OCI-M1 (cell line): Measurements from ENCODE around the gene LRRC4C.
A peak's percentile ranks its signal among the peaks of the same experiment; 100 is the strongest.

ENCODE experiments used
- DNase-seq: peaks from one replicate; lab custom pipeline; 2025; lab: John Stamatoyannopoulos, UW

Gene LRRC4C

DNA sequence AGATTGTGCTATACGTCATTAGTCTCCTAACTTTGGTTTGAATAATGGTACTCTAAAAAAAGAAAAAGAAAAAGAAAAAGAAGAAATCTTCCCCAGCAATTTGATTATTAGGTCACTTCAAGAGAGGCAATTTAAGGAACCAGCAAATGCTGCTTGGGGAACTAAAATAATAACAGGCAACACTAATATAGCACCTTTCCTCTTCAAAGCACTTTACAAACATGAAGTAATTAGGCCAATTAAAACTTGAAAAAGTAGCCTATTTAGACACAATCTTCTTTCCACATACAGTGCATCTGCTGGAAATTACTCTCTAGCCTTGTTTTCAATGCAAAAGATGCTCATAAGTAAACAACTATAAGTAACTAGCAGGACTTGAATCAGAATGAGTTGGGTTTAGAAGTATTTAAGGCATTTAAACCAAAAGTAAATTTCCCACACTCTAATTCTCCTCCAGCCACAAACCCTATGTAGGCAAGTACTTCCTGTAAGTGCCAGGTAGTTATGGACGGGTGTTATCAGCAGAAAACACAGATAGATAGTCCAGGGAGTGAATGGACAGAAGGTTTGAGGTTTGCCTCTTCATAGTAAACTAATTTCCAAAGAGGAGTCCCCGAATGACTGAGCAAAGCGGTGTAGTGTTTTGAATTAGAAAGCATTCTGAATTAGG, 44.5 kb downstream of the LRRC4C start:
- peak; percentile 74 for DNase-seq

- peak; percentile 32 for DNase-seq
These were observed 45.6 kb downstream of the LRRC4C start for GRCh38 chr11:41413843-41414242.

GRCh38 chr11:41405812-41406211, 53.6 kb downstream of the LRRC4C start:
- DNase-seq = no peak

DNA sequence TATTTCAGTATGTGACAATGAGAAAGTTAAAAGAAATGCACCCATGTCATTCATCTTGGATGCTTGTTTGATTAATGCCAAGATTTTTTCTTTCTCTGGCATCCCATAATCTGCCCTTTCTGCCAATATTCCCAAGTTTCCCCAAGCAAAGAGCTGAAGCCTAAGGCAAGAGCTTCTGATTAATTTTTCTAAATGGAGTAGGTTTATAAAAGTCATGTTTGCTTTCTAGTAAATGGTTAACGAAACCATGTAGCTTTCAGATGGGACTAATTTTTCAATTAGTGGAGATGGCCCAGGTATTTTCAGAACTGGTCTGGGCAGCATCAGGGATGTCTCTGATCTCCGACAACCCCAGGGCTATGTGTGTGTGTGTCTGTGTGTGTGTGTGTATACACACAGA, 55.3 kb downstream of the LRRC4C start:
- DNase-seq = no peak

DNA sequence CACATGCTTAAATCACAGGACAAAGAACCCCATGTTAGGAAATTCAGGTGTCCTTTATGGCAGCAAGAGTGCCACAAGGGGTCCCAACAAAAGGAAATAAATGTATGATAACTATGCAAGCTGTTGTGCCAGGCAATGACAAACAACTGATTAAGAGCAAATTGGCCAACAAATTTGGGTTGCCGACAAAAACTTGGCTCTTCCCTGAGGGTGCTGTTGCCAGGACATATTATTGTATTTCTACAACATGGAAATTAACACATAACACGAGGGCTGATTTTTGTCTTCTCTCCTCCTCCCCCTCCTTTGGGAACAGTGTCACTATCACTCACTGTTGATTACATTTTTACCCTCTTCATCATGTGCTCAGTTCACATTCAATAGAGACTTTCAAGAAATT, 56.0 kb downstream of the LRRC4C start:
- no peak for DNase-seq

DNA sequence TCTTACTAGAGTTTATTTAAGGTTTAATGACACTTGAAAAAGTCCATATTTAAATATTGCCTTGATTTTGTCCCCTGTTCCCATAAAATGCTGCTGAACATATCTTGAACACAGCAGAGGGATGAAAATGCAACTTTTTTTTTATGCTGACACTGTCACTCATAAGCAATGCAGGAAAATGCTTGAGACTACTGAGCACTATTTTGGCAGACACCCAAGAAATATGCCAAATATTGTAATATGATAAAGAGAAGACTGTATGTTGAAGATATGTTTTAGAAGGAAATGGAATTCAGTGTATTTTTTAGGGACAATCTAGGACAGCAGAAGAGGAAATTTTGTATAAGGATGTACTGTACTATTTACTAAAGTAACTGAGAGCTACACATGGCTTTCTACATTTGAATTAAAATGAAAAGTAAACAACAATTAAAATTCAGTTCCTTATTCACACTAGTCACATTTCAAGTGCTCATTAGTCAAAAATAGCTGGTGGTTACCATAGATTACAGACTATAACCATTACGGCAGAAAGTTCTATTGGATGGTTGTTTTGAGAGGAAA, 58.6 kb downstream of the LRRC4C start:
- peak; percentile 48 for DNase-seq

DNA sequence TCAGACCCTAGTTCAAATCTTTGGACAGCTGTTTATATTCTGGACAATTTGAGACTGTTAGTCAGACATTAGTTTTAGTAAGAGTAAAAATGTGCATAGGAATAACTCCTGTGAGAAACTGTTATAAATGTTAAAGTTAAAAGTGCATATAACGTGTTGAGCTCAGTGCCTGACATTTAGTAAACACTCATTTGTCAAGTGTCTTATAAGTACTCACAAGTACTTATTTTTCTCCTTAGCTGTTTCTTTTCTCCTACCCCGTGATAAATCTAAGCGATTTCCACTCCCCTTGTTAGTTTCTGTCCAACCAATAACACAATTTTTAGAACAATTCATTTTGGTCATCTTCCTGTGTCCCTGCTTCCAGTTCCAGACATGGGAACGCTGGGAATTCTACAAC, 59.3 kb downstream of the LRRC4C start:
- DNase-seq = no peak

- no peak for DNase-seq
These were observed 60.1 kb downstream of the LRRC4C start for GRCh38 chr11:41399323-41399722.

GRCh38 chr11:41398175-41398574, 61.3 kb downstream of the LRRC4C start:
- DNase-seq = no peak

DNA sequence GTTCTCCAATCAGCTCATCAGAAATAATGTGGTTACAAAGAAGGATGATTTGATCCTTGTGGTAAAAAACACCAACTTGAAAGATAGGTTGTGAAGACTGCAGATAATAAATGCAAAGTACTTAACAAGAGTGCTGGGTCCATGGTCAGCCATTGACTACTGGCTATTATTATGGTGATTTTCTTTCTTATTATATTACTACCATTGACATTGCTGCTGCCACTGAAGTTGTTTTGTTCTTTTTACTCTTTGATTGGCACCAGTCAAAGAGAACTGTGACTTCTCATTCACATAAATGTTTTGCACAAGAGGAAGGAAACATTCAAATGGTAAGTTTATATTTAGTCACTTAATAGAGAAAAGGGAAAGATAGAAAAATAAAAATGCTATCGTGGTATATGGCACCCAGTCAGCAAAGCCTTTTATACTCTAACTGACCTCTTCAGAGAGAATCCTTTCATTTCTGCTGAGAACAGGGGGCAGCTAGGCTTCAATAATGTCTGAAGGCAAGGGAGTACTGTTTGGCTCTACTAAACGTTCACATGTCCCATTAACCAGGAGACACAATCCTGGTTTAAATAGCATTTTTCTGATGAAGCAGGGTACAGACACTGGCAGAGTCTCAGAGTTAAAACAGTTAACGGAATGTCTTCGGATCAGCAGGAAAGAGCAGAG, 64.8 kb downstream of the LRRC4C start:
- DNase-seq = no peak

DNA sequence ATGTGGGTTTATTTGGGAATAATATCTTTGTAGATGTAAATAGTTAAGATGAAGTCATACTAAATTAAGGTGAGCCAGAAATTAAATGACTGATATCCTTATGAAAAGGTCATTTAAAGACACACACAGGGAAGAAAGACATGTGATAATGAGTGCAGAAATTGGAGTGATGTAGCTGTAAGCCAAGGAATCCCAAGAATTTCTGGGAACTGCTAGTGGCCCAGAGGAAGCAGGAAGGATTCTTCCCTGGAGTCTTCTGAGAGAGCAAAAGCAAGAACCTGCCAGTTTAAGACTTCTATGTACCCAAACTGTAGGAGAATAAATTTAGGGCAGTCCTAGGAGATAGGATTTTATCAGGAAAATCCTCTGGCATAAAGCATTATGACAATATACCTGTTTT, 66.9 kb downstream of the LRRC4C start:
- DNase-seq = no peak

- no peak for DNase-seq
These were observed 69.8 kb downstream of the LRRC4C start for GRCh38 chr11:41389623-41390130.

GRCh38 chr11:41384329-41384728, 75.1 kb downstream of the LRRC4C start:
- DNase-seq = no peak

DNA sequence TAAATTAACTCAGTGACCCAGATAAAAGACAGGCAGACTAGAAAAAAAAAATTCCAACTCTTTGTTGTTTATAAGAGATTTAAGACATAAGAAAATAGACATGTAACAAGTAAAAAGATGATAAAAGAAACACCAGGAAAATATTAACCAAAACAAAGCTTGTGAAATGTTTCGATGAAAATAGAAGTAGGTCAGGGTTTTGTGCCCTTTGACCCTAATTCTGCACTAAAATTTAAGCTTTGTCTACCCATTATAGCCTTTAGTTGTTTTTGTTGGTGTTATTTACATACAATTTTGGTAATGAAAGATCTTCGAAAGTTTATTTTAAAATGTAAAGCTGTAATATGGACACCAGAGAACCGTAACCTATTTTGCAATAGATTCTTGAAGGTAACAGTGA, 75.7 kb downstream of the LRRC4C start:
- no peak for DNase-seq

DNA sequence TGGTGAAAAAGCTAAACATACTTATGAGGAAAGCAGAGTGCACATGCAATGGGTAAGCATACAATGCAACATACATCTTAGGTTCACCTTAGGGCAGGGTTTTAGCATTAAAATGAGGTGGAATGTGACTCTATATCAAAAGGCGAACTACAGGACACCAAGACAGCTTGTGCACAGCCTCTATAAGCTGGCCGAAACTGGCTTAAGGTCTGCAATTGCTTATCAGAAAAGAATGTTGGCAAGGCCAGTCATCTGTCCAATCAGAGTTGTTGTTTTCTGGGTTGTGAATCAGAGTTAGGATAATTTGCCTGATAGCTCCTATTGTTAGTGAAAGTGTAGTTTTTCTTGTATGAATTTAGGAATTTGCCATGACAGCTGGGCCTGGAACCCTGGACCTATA, 76.5 kb downstream of the LRRC4C start:
- peak; percentile 9 for DNase-seq

- DNase-seq = peak; percentile 4
These were observed 80.4 kb downstream of the LRRC4C start for GRCh38 chr11:41379084-41379483.

DNA sequence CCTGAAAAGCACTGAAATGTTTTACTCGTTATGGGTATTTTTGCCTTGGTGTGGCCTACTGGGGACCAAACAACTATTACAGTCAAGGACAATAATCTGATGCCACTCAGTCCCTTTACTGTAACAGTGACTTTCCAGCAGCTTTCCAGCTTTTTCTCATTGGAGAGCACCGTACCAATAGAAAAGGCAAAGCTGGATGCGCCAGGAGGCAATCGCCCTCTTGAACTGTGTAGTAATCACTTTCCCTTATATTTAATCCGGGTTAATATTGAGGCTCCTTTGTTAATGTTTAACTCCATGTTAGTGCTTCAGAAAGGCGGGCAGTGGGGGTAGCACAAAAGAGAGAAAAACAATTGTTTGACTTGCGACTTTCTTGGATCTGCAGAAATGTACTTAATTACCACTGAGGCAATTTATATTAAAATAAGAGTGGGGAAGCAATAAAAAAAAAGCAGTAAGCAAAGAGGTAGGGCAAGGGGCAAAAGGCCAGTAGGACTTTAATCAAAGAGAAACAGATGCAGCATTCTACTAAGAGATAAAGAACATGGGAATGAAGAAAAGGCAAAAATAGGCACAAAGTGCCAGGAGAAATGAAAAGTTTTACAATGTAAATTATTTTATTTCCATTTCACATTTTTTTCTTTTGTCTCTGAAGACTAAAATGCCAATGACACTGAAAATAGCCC, 81.6 kb downstream of the LRRC4C start:
- peak; percentile 43 for DNase-seq

GRCh38 chr11:41351825-41352224, 107.6 kb downstream of the LRRC4C start:
- DNase-seq = no peak

- no peak for DNase-seq
These were observed 113.4 kb downstream of the LRRC4C start for GRCh38 chr11:41346042-41346441.

GRCh38 chr11:41334007-41334933, 125.2 kb downstream of the LRRC4C start:
- DNase-seq = no peak

GRCh38 chr11:41333357-41333756, 126.1 kb downstream of the LRRC4C start:
- no peak for DNase-seq

GRCh38 chr11:41328324-41328723, 131.1 kb downstream of the LRRC4C start:
- DNase-seq = no peak
